HepG2 (cell line): ENCODE measurements around the gene ANKUB1. TPM values are rescaled to one million over a fixed set of nuclear protein-coding genes. Genes with fewer than 3 reads are reported as not detected.

ENCODE experiments used
- EP300 ChIP-seq, 3 experiments: sonication (generic) in 1 of 3; formaldehyde crosslinking in 1 of 3; IDR thresholded peaks; 2 replicates each; pipeline versions ENCODE4 v1.5.1 to v1.6.1; 2011 to 2020; ENCODE audit warnings: low read depth in 2 of 3, low read length in 2 of 3, borderline replicate concordance in 1 of 3, improper control_type of control experiment in 1 of 3, mild to moderate bottlenecking in 1 of 3, missing genetic modification reagents in 1 of 3, moderate library complexity in 1 of 3
- KDM3A ChIP-seq: IDR thresholded peaks from 2 replicates; pipeline ENCODE4 v1.6.1; 2018; ENCODE audit warnings: low read depth, missing compliant biosample characterization
- KLF16 ChIP-seq, 2 experiments: sonication (generic) in 1 of 2; formaldehyde crosslinking in 1 of 2; IDR thresholded peaks; 2 replicates each; pipeline versions ENCODE4 v1.6.1 to v1.8.0; 2016 to 2023; ENCODE audit warnings: missing genetic modification reagents in 2 of 2, missing compliant biosample characterization in 1 of 2
- MATR3 ChIP-seq: sonication (generic); formaldehyde crosslinking; IDR thresholded peaks from 2 replicates; pipeline ENCODE4 v1.4.0; 2020; ENCODE audit warnings: missing genetic modification reagents
- MIER2 ChIP-seq: IDR thresholded peaks from 2 replicates; pipeline ENCODE4 v1.6.1; 2016; ENCODE audit warnings: missing biosample characterization, missing genetic modification reagents
- ONECUT2 ChIP-seq: sonication (generic); formaldehyde crosslinking; IDR thresholded peaks from 2 replicates; pipeline ENCODE4 v1.4.0; 2020; ENCODE audit warnings: missing genetic modification reagents
- POGK ChIP-seq: sonication (generic); formaldehyde crosslinking; conservative IDR thresholded peaks from 2 replicates; pipeline ENCODE4 v1.8.0; 2022; ENCODE audit warnings: mild to moderate bottlenecking, moderate library complexity, missing genetic modification reagents
- POLR2AphosphoS2 ChIP-seq: IDR thresholded peaks from 2 replicates; pipeline ENCODE4 v1.6.1; 2011; ENCODE audit warnings: low read depth, low read length, improper control_type of control experiment
- RARA ChIP-seq: IDR thresholded peaks from 2 replicates; pipeline ENCODE4 v1.6.1; 2016; ENCODE audit warnings: missing genetic modification reagents, missing compliant biosample characterization
- SPEN ChIP-seq: sonication (generic); formaldehyde crosslinking; IDR thresholded peaks from 2 replicates; pipeline ENCODE4 v1.5.1; 2020; ENCODE audit warnings: low read depth, mild to moderate bottlenecking, missing genetic modification reagents
- SRSF1 ChIP-seq: fragments of 200-400 bp; formaldehyde crosslinking; optimal IDR thresholded peaks from 2 replicates; pipeline ENCODE3; 2017; ENCODE audit warnings: mild to moderate bottlenecking, low read depth, low read length, moderate library complexity
- YY1 ChIP-seq: IDR thresholded peaks from 2 replicates; pipeline ENCODE4 v1.6.1; 2011; ENCODE audit warnings: low read length, low read depth, moderate library complexity, mild to moderate bottlenecking; ENCODE audit not compliant: insufficient read depth, insufficient replicate concordance
- ZNF17 ChIP-seq: sonication (generic); formaldehyde crosslinking; IDR thresholded peaks from 2 replicates; pipeline ENCODE4 v1.5.0; 2020; ENCODE audit warnings: mild to moderate bottlenecking, missing genetic modification reagents
- ZNF292 ChIP-seq: sonication (generic); formaldehyde crosslinking; IDR thresholded peaks from 2 replicates; pipeline ENCODE4 v1.8.1; 2022; ENCODE audit warnings: mild to moderate bottlenecking, low read depth, missing genetic modification reagents, borderline replicate concordance
- ZNF30 ChIP-seq: sonication (generic); formaldehyde crosslinking; IDR thresholded peaks from 2 replicates; pipeline ENCODE4 v1.5.0; 2020; ENCODE audit warnings: mild to moderate bottlenecking, missing genetic modification reagents
- ZNF512 ChIP-seq: sonication (generic); formaldehyde crosslinking; IDR thresholded peaks from 2 replicates; pipeline ENCODE4 v1.4.0; 2020; ENCODE audit warnings: mild to moderate bottlenecking, missing genetic modification reagents
- ZNF652 ChIP-seq: IDR thresholded peaks from 2 replicates; pipeline ENCODE4 v1.6.1; 2016; ENCODE audit warnings: low read depth, borderline replicate concordance
- ZNF766 ChIP-seq: sonication (generic); formaldehyde crosslinking; IDR thresholded peaks from 2 replicates; pipeline ENCODE4 v1.5.0; 2020; ENCODE audit warnings: missing genetic modification reagents, borderline replicate concordance
- ZSCAN9 ChIP-seq: IDR thresholded peaks from 2 replicates; pipeline ENCODE4 v1.6.1; 2016; ENCODE audit warnings: borderline replicate concordance
- polyA plus RNA-seq, 8 experiments: library from polyadenylated mRNA; depleted of rRNA in 3 of 8; stranded (reverse) in 7 of 8; unstranded in 1 of 8; fragments of >200 nt; fragmentation: Illumina TruSeq in 4 of 8; extraction: Trizol in 4 of 8; gene quantifications; 2 replicates each; pipeline versions ENCODE4 v1.2.1 to v1.2.3, GENCODE V29; 2011 to 2016; ENCODE audit warnings: low read depth in 4 of 8, missing spikeins in 1 of 8, mixed read lengths in 1 of 8; ENCODE audit not compliant: insufficient read depth in 1 of 8
- total RNA-seq, 5 experiments: library from RNA; depleted of rRNA; stranded (reverse); fragments of >200 nt; fragmentation: Illumina TruSeq; extraction: Trizol; gene quantifications; 2 replicates each; pipeline ENCODE4 v1.2.3, GENCODE V29; 2016; ENCODE audit warnings: low read depth in 1 of 5
- TF ChIP-seq, protein P1 (sequence below): sonication (generic); formaldehyde crosslinking; IDR thresholded peaks from 2 replicates; pipeline ENCODE4; 2020; ENCODE audit warnings: missing genetic modification reagents, mild to moderate bottlenecking, borderline replicate concordance
- TF ChIP-seq, protein P2 (sequence below): conservative IDR thresholded peaks from 2 replicates; pipeline ENCODE4 v1.6.1; 2018; ENCODE audit warnings: missing genetic modification reagents

Gene ANKUB1
- total and polyA plus RNA-seq, 2 of the 13 experiments (the other 11 are each of a cell fraction or from before 2014, with no cell fraction given), result not detected

DNA sequence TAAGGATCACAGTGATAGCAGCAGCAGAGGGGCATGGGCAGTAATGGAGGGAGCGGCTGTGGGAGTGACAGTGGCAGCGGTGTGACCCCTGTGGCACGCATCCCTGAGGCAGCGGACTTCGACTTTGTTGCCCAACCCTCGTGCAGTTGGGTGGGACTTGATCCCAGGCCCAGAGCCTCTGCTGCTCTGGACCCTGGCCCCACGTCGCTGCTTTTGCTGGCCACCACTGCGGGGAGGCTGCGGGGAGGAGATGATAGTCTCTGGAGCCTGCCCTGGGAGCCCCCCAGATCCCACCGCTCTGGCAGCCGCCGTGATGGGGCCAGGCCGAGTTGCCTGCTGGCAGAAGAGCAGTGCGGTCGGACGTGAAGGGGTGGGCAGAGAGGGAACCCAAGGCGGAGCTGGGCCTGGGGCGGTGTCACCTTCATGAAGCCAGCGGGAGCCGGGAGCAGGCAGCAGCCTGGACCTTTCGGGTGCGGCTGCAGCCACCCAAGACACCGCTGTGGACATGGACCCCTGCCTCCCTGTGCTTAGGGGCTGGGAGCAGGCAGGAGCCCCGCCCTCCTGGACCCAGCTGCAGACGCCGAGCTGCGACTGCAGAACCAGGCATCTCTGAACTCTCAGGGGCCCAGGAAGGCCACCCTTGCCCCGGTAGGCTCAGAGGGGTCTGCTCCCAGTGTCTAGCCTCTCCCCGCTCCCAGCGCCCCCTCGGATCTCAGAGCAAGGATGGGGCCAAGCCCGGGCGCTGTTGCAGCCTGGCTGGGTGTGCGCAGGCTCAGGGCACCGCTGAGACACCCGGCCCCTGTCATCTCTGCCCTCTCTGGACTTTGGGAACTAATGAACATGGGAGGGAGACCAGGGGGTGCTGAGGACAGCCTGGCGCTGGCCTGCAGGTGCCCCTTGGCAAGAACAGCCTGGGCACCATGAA is 78.4 kb downstream of the ANKUB1 start (continued):
- TF ChIP-seq POGK (CRISPR knock-in tag) (peak; percentile 49; the same call in 1 of the 2 replicates), ZNF766 (CRISPR knock-in tag) (no peak), ZNF512 (no peak), ZSCAN9 (CRISPR knock-in tag) (no peak), RARA (CRISPR knock-in tag) (peak; percentile 51), ONECUT2 (CRISPR knock-in tag) (no peak), YY1 (no peak), MATR3 (CRISPR knock-in tag) (no peak), ZNF292 (CRISPR knock-in tag) (peak; percentile 89), POLR2AphosphoS2 (no peak), ZNF30 (CRISPR knock-in tag) (no peak), KLF16 (CRISPR knock-in tag; IDR thresholded peaks at IDR 0.05) (no peak), ZNF652 (CRISPR knock-in tag) (no peak), ZNF17 (CRISPR knock-in tag) (no peak), KDM3A (no peak), SRSF1 (no peak), EP300 (IDR thresholded peaks at IDR 0.05; ENCODE audit: low read depth in 2 of 2, low read length in 2 of 2) (no peak), EP300 (CRISPR knock-in tag; IDR thresholded peaks at IDR 0.05; ENCODE audit: borderline replicate concordance) (no peak), MIER2 (CRISPR knock-in tag) (0 out of 2 replicates have a peak, but pooled peaks have one; percentile 15), SPEN (CRISPR knock-in tag) (peak; percentile 76)
- TF ChIP-seq, protein P1, sequence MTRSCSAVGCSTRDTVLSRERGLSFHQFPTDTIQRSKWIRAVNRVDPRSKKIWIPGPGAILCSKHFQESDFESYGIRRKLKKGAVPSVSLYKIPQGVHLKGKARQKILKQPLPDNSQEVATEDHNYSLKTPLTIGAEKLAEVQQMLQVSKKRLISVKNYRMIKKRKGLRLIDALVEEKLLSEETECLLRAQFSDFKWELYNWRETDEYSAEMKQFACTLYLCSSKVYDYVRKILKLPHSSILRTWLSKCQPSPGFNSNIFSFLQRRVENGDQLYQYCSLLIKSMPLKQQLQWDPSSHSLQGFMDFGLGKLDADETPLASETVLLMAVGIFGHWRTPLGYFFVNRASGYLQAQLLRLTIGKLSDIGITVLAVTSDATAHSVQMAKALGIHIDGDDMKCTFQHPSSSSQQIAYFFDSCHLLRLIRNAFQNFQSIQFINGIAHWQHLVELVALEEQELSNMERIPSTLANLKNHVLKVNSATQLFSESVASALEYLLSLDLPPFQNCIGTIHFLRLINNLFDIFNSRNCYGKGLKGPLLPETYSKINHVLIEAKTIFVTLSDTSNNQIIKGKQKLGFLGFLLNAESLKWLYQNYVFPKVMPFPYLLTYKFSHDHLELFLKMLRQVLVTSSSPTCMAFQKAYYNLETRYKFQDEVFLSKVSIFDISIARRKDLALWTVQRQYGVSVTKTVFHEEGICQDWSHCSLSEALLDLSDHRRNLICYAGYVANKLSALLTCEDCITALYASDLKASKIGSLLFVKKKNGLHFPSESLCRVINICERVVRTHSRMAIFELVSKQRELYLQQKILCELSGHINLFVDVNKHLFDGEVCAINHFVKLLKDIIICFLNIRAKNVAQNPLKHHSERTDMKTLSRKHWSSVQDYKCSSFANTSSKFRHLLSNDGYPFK, result peak; percentile 86
- TF ChIP-seq, protein P2, sequence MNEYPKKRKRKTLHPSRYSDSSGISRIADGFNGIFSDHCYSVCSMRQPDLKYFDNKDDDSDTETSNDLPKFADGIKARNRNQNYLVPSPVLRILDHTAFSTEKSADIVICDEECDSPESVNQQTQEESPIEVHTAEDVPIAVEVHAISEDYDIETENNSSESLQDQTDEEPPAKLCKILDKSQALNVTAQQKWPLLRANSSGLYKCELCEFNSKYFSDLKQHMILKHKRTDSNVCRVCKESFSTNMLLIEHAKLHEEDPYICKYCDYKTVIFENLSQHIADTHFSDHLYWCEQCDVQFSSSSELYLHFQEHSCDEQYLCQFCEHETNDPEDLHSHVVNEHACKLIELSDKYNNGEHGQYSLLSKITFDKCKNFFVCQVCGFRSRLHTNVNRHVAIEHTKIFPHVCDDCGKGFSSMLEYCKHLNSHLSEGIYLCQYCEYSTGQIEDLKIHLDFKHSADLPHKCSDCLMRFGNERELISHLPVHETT, result no peak
